Tibial nerve (tissue), 4 donors: ENCODE measurements around the gene BICRAL. TPM values are rescaled to one million over a fixed set of nuclear protein-coding genes. Genes with fewer than 3 reads are reported as not detected.

ENCODE experiments used
- DNase-seq, 2 donors: peaks; one replicate each; pipeline ENCODE4 v3.0.0-alpha.2; 2019; ENCODE audit warnings: low spot score in 2 of 2
- H3K27ac ChIP-seq, 4 donors: fragments of 200-600 bp; sonication (generic) in 3 of 4; one replicate each; pipeline ENCODE4 v1.5.1; 2017 to 2019; ENCODE audit warnings: mild to moderate bottlenecking in 1 of 4
- H3K27me3 ChIP-seq, 2 donors: fragments of 200-600 bp; sonication (generic) in 1 of 2; one replicate each; pipeline versions ENCODE4 v1.5.1 to v1.6.0; 2017 to 2019
- H3K36me3 ChIP-seq, 3 donors: fragments of 200-600 bp; sonication (generic); one replicate each; pipeline ENCODE4 v1.5.1; 2018 to 2019
- H3K4me1 ChIP-seq, 4 donors: fragments of 200-600 bp; sonication (generic) in 3 of 4; one replicate each; pipeline ENCODE4 v1.5.1; 2017 to 2019
- H3K4me3 ChIP-seq, 4 donors: fragments of 200-600 bp; sonication (generic) in 3 of 4; one replicate each; pipeline ENCODE4 v1.5.1; 2017 to 2019; ENCODE audit warnings: mild to moderate bottlenecking in 1 of 4, moderate library complexity in 1 of 4
- H3K9me3 ChIP-seq, 4 donors: fragments of 200-600 bp; sonication (generic) in 3 of 4; one replicate each; pipeline ENCODE4 v1.5.1; 2017 to 2019
- CTCF ChIP-seq, 5 experiments: fragments of 200-600 bp in 3 of 5; fragments of 450-650 bp in 2 of 5; sonication (generic) in 3 of 5; IDR thresholded peaks; one replicate each; pipeline ENCODE4 v1.5.1; 2016 to 2019; ENCODE audit warnings: antibody characterized with exemption in 5 of 5, mild to moderate bottlenecking in 3 of 5, moderate library complexity in 2 of 5
- EP300 ChIP-seq, 2 donors: sonication (generic); formaldehyde crosslinking; IDR thresholded peaks; one replicate each; pipeline ENCODE4 v1.6.1; 2017; ENCODE audit warnings: antibody characterized with exemption in 2 of 2, mild to moderate bottlenecking in 1 of 2
- POLR2A ChIP-seq, 2 donors: fragments of 450-650 bp; IDR thresholded peaks; one replicate each; pipeline ENCODE4 v1.6.1; 2017; ENCODE audit warnings: antibody characterized with exemption in 2 of 2, mild to moderate bottlenecking in 2 of 2, moderate library complexity in 2 of 2
- WGBS, 2 donors: methylation state at CpG; one replicate each; pipeline ENCODE4 v1.1.5; 2018; 5-methylcytosine and 5-hydroxymethylcytosine counted together
- total RNA-seq, 4 donors: library from RNA; depleted of rRNA; stranded (reverse); fragments of >200 nt; gene quantifications; one replicate each; pipeline ENCODE4 v1.1.0, GENCODE V29; 2016

Gene BICRAL
- total RNA-seq, 4 donors from 2014 or later, result 17.1 to 25.1 (median 23.2) TPM

- Histone ChIP-seq H3K27me3 (no peaks in the 10 kb centered on the region), H3K36me3 (peaks cover 0 to 24% (median 4%) of the 10 kb centered on the region in 3 donors), H3K4me3 (peak overlapping the region in 1 of 4 donors; percentile 32), H3K4me1 (peaks cover 0 to 42% (median 11%) of the 10 kb centered on the region in 4 donors), H3K27ac (peak overlapping the region; percentile 45 to 80 (median 65)), H3K9me3 (no peaks in the 10 kb centered on the region)
- TF ChIP-seq POLR2A (IDR thresholded peaks at IDR 0.05), result no peak
- peak in 2 of 5 experiments; percentile 7 to 19 for TF ChIP-seq CTCF (IDR thresholded peaks at IDR 0.05)
- DNase-seq, result no peak
- 83 to 87% methylated on average over 3 of the region's 3 CpGs for WGBS, 2 donors
These were observed 38.1 kb downstream of the BICRAL start for GRCh38 chr6:42819803-42820511.

- Histone ChIP-seq H3K4me1 (peaks cover 0 to 42% (median 11%) of the 10 kb centered on the region in 4 donors), H3K9me3 (no peaks in the 10 kb centered on the region), H3K27ac (peak overlapping the region; percentile 45 to 80 (median 65)), H3K27me3 (no peaks in the 10 kb centered on the region), H3K4me3 (peak overlapping the region in 2 of 4 donors; percentile 7 to 32), H3K36me3 (peaks cover 0 to 31% (median 4%) of the 10 kb centered on the region in 3 donors)
- DNase-seq, result peak in 1 of 2 donors; percentile 20
- WGBS, 2 donors, result 43 to 46% methylated on average over 10 of the region's 10 CpGs
- TF ChIP-seq EP300 (IDR thresholded peaks at IDR 0.05) (no peak), POLR2A (IDR thresholded peaks at IDR 0.05) (no peak), CTCF (IDR thresholded peaks at IDR 0.05) (no peak)
These were observed 38.9 kb downstream of the BICRAL start for GRCh38 chr6:42820512-42821340.

DNA sequence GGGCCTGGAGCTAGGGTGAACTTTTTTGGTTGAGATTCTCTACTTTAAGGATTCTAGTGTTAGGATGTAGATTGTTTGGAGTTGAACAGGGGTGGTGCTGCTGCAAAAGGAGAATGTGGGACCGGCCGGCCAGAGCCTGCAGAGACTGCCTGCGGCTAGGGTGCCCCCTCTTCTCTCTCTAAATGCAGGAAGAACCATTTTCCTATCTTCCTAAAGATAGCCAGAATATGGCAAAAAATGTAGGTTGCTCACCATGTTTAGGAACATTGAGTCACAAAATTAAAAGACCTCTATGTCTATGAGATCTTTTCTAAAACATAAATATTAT is 39.5 kb downstream of the BICRAL start:
- Histone ChIP-seq H3K4me1 (peaks cover 0 to 42% (median 11%) of the 10 kb centered on the region in 4 donors), H3K27ac (peak overlapping the region; percentile 45 to 80 (median 65)), H3K27me3 (no peaks in the 10 kb centered on the region), H3K36me3 (peaks cover 0 to 37% (median 4%) of the 10 kb centered on the region in 3 donors), H3K4me3 (peak overlapping the region in 2 of 4 donors; percentile 7 to 32), H3K9me3 (no peaks in the 10 kb centered on the region)
- DNase-seq, result no peak
- TF ChIP-seq EP300 (IDR thresholded peaks at IDR 0.05) (no peak), CTCF (IDR thresholded peaks at IDR 0.05) (no peak), POLR2A (IDR thresholded peaks at IDR 0.05) (no peak)
- 48 to 51% methylated on average over 3 of the region's 3 CpGs for WGBS, 2 donors

DNA sequence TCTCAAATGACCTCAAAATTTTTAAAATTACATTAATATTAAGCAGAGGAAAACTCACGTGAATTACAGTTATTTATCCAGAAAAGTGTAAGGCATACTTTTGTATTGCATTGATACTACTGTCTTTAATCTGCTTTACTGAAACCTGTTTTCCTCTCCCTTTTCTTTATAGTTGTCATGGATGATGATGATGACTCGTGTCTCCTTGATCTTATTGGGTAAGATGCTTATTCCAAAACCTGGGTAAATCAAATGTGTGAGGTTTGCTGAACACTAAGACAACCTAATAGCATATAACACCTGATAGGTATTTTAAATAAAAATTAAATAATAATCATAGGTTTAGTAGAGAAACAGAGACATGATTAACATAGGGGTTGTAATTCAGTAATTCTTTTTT is 40.0 kb downstream of the BICRAL start:
- TF ChIP-seq POLR2A (IDR thresholded peaks at IDR 0.05), result no peak
- TF ChIP-seq CTCF (IDR thresholded peaks at IDR 0.05), result no peak
- no peak for TF ChIP-seq EP300 (IDR thresholded peaks at IDR 0.05)
- no peaks in the 10 kb centered on the region for H3K27me3 ChIP-seq
- H3K4me3 ChIP-seq, result peak overlapping the region in 1 of 4 donors; percentile 32
- no peaks in the 10 kb centered on the region for H3K9me3 ChIP-seq
- H3K27ac ChIP-seq, result peak overlapping the region in 2 of 4 donors; percentile 78 to 80
- 59 to 62% methylated on average over 2 of the region's 2 CpGs for WGBS, 2 donors
- DNase-seq, result no peak
- peaks cover 0 to 42% (median 11%) of the 10 kb centered on the region in 4 donors for H3K4me1 ChIP-seq
- H3K36me3 ChIP-seq, result peaks cover 0 to 43% (median 4%) of the 10 kb centered on the region in 3 donors
